HG03108 (cell line): Measurements from ENCODE around the gene RNASE7.
A peak's percentile ranks its signal among the peaks of the same experiment; 100 is the strongest.

Source experiments
- ATAC-seq: cut with Tn5 transposase; IDR thresholded peaks from one replicate; pipeline ENCODE4 v1.9.1; 2021; ENCODE audit warnings: moderate library complexity; ENCODE audit not compliant: unreplicated experiment

Gene RNASE7

DNA sequence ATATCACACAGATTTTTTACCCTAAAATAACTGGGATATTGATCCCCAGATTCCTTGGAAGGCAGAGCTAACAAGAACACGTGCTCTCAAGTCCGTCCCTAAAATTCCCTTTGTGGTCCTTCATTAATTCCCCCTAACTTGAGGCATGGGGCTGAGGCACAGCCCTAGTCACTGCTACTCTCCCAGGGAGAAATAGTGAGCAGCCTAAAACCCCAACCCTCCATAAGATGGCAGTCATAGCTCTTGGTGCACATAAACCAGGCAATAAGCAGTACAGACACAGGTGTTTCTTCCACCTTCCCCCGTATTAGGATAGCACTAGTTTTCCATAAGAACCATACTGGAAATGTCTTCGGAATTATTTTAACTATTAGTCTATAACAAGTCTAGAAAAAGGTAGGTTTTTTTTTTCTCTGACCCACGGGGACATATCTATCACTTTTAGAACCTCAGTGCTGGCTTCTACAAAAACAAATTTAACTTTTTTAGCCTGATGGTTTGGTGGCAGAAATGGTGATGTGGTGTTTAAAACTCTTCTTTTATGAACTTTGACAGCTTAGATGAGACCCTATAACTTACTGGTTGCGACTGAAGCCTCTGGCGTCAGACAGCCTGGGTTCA, 24.8 kb downstream of the RNASE7 start:
- ATAC-seq: no peak

GRCh38 chr14:21068521-21069387, 26.6 kb downstream of the RNASE7 start:
- ATAC-seq: no peak

GRCh38 chr14:21069388-21070082, 27.4 kb downstream of the RNASE7 start:
- ATAC-seq: no peak

GRCh38 chr14:21070083-21070609, 28.0 kb downstream of the RNASE7 start, which contains the start of gene ARHGEF40:
Gene ARHGEF40, plus strand, starts transcription at chr14:21070304. Its CDS starts 93 bp downstream, at chr14:21070397.
- no peak for ATAC-seq

GRCh38 chr14:21070610-21071224, 28.6 kb downstream of the RNASE7 start:
- peak; percentile 1 for ATAC-seq

DNA sequence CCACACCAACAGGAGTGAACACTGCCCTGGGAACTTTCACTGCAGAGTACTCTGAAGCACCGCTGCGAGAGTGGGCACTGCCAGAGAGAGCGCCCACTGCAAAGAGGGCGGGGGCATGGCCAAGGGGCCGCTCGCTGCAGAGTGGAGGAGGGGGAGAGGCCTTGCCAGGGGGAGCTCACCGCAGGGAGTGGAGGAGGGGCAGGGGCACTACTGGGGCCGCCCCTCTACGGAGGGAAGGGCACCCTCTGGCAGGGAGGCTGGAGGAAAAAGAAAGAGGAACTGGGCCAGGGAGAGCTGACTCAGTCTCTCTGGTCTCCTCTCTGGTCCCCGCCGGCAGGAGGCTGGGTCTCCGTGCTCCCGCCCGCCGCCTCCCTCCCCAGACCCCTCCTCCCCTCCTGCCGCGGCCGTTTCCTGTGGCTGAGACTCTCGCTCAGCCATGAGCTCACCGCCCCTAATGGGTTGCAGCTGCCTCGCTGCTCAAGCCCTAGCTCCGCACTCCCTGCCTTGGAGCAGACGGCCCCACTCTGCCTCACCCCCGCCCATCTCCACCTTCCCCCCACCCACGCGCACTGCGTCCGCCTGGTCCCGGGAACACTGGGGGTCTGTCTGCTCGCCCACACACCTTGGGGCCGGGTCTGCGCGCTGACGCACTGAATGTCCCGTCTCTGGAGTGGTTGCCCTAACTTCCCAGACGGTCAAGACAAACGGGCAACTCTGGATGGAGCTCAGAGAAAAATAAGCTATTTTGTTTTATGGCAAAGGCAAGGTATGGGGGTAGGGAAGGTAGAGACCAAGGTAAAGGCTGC, 29.3 kb downstream of the RNASE7 start:
- peak; percentile 70 for ATAC-seq

DNA sequence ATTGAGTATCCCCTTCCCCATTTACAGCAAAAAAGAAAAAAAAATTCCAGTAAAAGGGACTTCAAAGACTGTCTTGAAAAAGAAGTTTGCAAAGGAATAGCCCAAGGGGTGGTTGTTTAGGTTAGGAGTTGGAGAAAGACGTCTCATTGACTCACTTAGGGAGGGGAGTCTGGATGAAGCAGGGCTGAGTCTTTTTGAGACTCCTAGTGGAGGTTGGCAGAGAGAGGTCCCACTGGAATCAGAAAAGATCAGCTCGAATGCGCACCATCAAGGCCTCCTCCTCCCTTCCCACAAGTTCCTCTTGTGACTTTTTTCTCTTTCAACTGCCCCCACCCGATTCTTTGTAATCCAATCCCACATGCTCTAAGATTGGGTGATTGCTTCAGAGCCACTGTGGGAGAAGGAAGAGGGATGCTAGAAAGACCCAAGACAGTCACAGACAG, 29.9 kb downstream of the RNASE7 start:
- ATAC-seq: no peak

- no peak for ATAC-seq
These were observed 30.7 kb downstream of the RNASE7 start for GRCh38 chr14:21072781-21073339.

- no peak for ATAC-seq
These were observed 31.8 kb downstream of the RNASE7 start for GRCh38 chr14:21073921-21074320.

GRCh38 chr14:21074398-21075272, 32.5 kb downstream of the RNASE7 start:
- ATAC-seq: no peak

DNA sequence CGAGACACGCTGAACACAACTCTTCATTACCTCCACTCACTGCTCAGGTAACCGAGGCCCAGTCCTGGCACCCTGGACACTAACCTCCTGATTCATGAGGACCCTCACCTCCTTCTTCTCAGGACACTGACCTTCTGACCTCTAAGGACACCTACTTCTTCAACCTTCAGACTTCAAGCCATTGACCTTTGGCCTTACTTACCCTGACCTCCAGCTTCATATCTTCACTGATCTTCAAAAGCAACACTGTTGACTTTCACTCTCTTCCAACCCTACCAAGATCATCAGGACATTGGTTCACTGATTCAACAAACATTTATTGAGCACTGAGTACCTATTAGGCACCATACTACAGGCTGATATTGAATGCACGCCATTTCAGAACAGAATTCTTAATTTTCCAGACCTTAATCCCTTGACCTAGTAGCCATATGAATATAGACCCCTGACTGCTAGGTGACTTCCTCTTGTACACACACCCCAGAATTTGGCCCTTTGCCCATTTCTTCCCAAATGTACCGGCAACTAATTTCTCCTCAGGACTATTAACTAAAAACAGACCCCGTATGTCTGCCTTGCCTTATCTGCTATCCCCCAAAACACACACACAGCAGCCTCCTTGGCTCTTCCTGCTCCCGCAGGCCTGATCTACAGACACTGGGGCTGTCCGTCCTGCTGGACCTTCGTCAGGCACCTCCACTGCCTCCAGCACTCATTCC, 33.7 kb downstream of the RNASE7 start:
- ATAC-seq: no peak

DNA sequence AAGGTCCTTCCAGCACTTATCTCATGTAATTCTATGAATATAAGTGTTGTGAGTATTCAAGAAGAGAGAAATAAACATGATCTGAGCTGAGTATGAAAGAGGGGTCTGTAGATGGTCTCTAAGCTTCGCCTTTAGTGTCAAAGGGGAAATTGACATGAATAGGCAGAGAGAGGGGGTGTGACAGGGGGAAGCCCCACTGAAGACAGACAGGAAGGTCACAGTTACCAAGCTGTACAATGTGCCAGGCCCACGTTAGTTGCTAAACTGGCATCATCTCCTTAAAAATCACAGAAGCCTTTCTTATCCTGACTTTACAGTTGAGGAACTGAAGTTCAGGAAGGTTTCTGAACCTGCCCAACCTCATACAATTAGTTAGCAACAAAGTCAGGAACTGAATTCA, 35.5 kb downstream of the RNASE7 start:
- ATAC-seq: no peak

DNA sequence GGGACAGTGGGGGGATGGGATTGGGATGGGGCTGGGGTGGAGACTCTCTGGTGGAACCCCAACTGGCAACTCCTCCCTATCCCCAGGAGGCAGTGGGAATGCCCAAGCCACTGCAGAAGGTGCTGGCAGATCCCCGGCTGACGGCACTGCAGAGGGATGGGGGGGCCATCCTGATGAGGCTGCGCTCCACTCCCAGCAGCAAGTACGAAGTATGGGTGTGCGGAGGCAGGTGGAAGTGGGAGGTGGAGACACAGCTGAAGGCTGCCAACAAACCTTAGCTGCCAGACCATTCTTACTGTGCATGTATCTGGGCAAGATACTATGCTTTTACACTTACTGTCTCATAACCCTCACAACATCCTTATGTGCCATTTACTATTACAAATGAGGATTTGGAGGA, 36.1 kb downstream of the RNASE7 start:
- no peak for ATAC-seq

DNA sequence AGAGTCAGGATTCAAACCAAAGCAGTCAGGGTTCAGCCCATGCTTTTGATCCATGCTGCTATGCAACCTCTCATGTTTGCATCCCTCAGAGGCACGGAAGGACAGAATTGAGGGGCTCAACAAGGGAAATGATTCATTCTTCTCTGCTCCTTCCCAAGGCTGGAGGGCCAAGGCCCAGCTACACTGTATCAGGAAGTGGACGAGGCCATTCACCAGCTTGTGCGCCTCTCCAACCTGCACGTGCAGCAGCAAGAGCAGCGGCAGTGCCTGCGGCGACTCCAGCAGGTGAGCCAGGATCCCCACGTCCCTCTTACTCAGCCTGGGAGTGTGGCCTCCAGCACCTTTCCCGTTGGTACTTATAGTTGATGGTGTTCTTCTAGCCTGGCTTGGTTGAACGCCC, 36.6 kb downstream of the RNASE7 start:
- no peak for ATAC-seq

DNA sequence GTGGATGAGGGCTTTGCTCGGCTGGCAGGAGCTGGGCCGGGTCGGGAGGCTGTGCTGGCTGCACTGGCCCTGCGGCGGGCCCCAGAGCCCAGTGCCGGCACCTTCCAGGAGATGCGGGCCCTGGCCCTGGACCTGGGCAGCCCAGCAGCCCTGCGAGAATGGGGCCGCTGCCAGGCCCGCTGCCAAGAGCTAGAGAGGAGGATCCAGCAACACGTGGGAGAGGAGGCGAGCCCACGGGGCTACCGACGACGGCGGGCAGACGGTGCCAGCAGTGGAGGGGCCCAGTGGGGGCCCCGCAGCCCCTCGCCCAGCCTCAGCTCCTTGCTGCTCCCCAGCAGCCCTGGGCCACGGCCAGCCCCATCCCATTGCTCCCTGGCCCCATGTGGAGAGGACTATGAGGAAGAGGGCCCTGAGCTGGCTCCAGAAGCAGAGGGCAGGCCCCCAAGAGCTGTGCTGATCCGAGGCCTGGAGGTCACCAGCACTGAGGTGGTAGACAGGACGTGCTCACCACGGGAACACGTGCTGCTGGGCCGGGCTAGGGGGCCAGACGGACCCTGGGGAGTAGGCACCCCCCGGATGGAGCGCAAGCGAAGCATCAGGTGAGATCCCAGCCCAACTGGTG, 39.5 kb downstream of the RNASE7 start:
- ATAC-seq: no peak

- ATAC-seq: no peak
These were observed 41.6 kb downstream of the RNASE7 start for GRCh38 chr14:21083565-21084325.

DNA sequence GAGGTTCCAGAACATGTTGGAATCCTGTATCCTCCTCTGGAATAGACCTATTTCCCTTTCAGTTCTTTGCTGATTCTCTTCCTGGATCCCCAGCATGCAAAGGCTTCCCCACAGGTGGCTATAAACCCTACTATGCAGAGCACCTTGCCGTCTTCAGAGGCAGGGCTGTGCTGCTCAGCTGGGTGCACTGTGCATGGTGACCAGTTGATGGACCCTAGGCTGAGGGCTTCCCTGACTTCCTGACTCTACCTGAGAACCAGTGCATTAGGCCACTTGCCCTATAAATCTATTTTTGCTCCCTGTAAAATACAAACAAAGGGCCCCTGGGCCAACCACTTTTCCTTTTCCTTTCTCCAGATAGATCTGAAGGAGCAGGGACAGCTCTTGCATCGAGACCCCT, 42.2 kb downstream of the RNASE7 start:
- no peak for ATAC-seq
